ENCODE measurements around the gene TEX10. TPM values are rescaled to one million over a fixed set of nuclear protein-coding genes. Genes with fewer than 3 reads are reported as not detected.

The TEX10 gene
- total RNA-seq, 1 experiment from 2014 or later, result 15.4 TPM

GRCh38 chr9:100366121-100366520 lies 13.4 kb upstream of the TEX10 start:
- no peak for DNase-seq (ENCODE audit: low read depth, low spot score)
- POLR2A ChIA-PET, result no interaction called here
- in situ Hi-C loops (cut with HindIII; ENCODE audit: low pct_unique_long_range_greater_than_20kb, low sequenced_read_pairs) (no loop called here), intact Hi-C loops (cut with micrococcal nuclease; ENCODE audit: unreplicated experiment) (no loop called here)
- Histone ChIP-seq H3K4me3 (ENCODE audit: low read depth in 2 of 2, low read length in 2 of 2) (no peak overlapping the region), H3K9me3 (ENCODE audit: control insufficient read depth, insufficient read depth, low read depth, low read length) (no peaks in the 10 kb centered on the region), H3K27ac (ENCODE audit: low read length) (no peak overlapping the region), H3K27me3 (ENCODE audit: control insufficient read depth, insufficient read depth, low read length) (no peaks in the 10 kb centered on the region), H3K4me1 (ENCODE audit: control insufficient read depth, insufficient read depth, low read length) (no peaks in the 10 kb centered on the region), H3K36me3 (ENCODE audit: control insufficient read depth, insufficient read depth, low read length) (no peaks in the 10 kb centered on the region)
- no peak for ATAC-seq
- no TSS peak for BruUV-seq (replicated peaks)
- TF ChIP-seq TCF7L2 (IDR thresholded peaks at IDR 0.05; ENCODE audit: low read depth, low read length) (no peak), REST (IDR thresholded peaks at IDR 0.05; ENCODE audit: insufficient read depth in 1 of 2, low read depth in 2 of 2, low read length in 1 of 2) (no peak), POLR2AphosphoS5 (IDR thresholded peaks at IDR 0.05; ENCODE audit: low read depth, low read length) (no peak), CTCF (IDR thresholded peaks at IDR 0.05) (no peak), SIN3A (IDR thresholded peaks at IDR 0.05; ENCODE audit: borderline replicate concordance, insufficient read depth, low read depth, low read length) (no peak)
- CTCF ChIA-PET, result no interaction called here

- intact Hi-C loops (cut with micrococcal nuclease; ENCODE audit: unreplicated experiment), result no loop called here
- H3K27me3 ChIP-seq (ENCODE audit: control insufficient read depth, insufficient read depth, low read length), result no peaks in the 10 kb centered on the region
- no peak for DNase-seq (ENCODE audit: low read depth, low spot score)
- TF ChIP-seq REST (IDR thresholded peaks at IDR 0.05; ENCODE audit: insufficient read depth in 1 of 2, low read depth in 2 of 2, low read length in 1 of 2) (no peak), TCF7L2 (IDR thresholded peaks at IDR 0.05; ENCODE audit: low read depth, low read length) (no peak)
- H3K4me1 ChIP-seq (ENCODE audit: control insufficient read depth, insufficient read depth, low read length), result no peaks in the 10 kb centered on the region
- no peak overlapping the region for H3K27ac ChIP-seq (ENCODE audit: low read length)
- in situ Hi-C loops (cut with HindIII; ENCODE audit: low pct_unique_long_range_greater_than_20kb, low sequenced_read_pairs), result no loop called here
- ChIA-PET CTCF (no interaction called here), POLR2A (no interaction called here)
- no peak overlapping the region for H3K4me3 ChIP-seq (ENCODE audit: low read depth in 2 of 2, low read length in 2 of 2)
- no peak for ATAC-seq
- no peaks in the 10 kb centered on the region for H3K9me3 ChIP-seq (ENCODE audit: control insufficient read depth, insufficient read depth, low read depth, low read length)
- BruUV-seq (replicated peaks), result no TSS peak
- no peaks in the 10 kb centered on the region for H3K36me3 ChIP-seq (ENCODE audit: control insufficient read depth, insufficient read depth, low read length)
These were observed 11.3 kb upstream of the TEX10 start for GRCh38 chr9:100364013-100364412.

Measured in Panc1 (cell line).